ENCODE results near the gene TXNL4A. TPM values are rescaled to one million over a fixed set of nuclear protein-coding genes. Genes with fewer than 3 reads are reported as not detected.

Gene TXNL4A
- total RNA-seq, 1 donor from 2014 or later, result 78.2 TPM

- intact Hi-C loops (cut with DNase I), result loop anchor here (10.0 kb wide), 1 partner anchor 81 kb away; the partner anchor contains the start of gene RBFA
- ATAC-seq (ENCODE audit: poor library complexity) (no peak), DNase-seq (no peak)
Measured at GRCh38 chr18:79953971-79954651, 34.3 kb downstream of the TXNL4A start.

GRCh38 chr18:79952996-79953559 is 35.3 kb downstream of the TXNL4A start:
- intact Hi-C loops (cut with DNase I), result loop anchor here (10.0 kb wide), 1 partner anchor 82 kb away; the partner anchor contains the start of gene RBFA
- ATAC-seq (ENCODE audit: poor library complexity) (no peak), DNase-seq (no peak)

- ATAC-seq (ENCODE audit: poor library complexity), result no peak
- intact Hi-C loops (cut with DNase I), result loop anchor here (10.0 kb wide), 1 partner anchor 82 kb away; the partner anchor contains the start of gene RBFA
- DNase-seq, result no peak
Measured at GRCh38 chr18:79952456-79952995, 35.8 kb downstream of the TXNL4A start.

GRCh38 chr18:79951545-79952455 is 36.6 kb downstream of the TXNL4A start, which contains the start of gene SLC66A2:
SLC66A2 (minus strand) TSS chr18:79951653; CDS start chr18:79950926, 727 bp downstream.
- intact Hi-C loops (cut with DNase I), result loop anchor here (10.0 kb wide), 1 partner anchor 83 kb away; the partner anchor contains the start of gene RBFA
- ATAC-seq (ENCODE audit: poor library complexity), result peak; percentile 93
- DNase-seq, result peak; percentile 97

DNA sequence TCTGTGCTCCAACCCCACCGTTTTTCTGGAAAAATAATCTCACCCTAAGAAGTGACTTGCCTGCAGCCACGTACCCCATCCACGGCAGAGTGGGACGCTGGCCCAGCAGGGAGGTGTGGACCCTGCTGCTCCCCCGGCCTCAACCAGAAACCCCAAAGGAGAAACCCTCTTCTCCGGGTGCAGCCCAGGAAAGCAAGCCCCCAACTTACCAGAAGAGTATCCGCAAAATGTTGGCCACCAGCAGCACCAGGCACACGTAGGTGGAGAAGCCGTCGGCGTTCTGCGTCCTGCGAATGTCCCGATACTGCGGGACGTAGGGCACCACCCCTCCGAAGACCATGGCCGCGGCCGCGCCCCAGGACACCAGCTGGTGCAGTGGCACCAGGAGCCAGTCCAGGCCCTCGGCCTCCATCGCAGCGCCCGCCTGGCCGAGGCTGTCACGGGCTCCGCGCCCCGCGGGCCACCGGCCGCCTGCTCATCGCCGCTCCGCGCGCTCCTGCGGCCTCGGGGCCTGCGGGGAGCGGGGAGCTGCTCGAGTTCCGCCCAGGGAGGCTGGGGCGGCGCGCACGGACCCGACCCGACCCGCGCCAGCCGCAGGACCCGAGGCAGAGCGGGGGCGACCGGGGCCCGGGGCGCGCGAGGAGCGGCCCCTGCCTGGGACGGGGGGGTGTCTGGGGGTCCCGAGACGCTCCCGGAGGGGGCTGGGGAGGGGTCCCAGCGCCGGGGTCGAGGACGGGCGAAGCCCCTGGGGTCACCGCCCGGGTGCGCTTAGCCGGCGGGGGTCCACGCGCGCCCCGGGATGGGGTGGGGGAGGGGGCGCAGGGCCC is 37.6 kb downstream of the TXNL4A start:
- DNase-seq, result peak; percentile 68
- ATAC-seq (ENCODE audit: poor library complexity), result peak; percentile 17
- intact Hi-C loops (cut with DNase I), result loop anchor here (10.0 kb wide), 1 partner anchor 84 kb away; the partner anchor contains the start of gene RBFA

- peak; percentile 85 for DNase-seq
- ATAC-seq (ENCODE audit: poor library complexity), result no peak
- intact Hi-C loops (cut with DNase I), result loop anchor here (10.0 kb wide), 1 partner anchor 85 kb away; the partner anchor contains the start of gene RBFA
Measured at GRCh38 chr18:79949697-79950487, 38.5 kb downstream of the TXNL4A start.

- intact Hi-C loops (cut with DNase I), result no loop called here
- DNase-seq, result no peak
Measured at GRCh38 chr18:79948719-79949411, 39.5 kb downstream of the TXNL4A start.

DNA sequence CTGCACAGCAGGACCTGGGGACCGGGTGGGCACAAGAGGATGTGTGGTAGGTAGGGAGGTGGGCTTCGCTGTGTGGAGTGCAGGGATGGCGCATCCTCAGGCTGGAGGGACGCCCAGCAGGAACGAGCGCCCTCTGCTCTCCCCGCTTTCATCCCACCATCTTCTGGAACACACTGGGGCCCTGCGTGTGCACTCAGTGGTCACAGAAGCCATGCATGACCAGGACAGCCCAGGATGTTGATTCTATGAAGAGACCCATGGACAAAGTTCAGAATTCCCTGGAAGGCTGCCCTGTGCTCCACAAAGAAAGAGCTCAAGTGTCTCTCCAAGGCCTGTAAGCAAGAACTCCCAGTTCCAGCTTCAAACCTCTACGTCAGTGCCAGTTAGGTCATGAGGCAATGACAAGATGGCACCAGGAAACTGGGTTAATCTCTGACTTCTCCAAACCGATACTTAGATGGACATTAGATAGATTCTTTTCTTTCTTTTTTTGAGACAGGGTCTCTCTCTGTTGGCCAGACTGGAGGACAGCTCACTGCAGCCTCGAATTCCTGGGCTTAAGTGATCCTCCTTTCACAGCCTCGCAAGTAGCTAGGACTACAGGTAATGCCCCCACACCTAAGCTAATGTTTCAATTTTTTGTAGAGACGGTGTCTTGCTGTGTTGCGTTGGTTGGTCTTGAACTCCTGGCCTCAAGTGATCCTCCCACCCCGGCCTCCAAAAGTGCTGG is 40.3 kb downstream of the TXNL4A start:
- ATAC-seq (ENCODE audit: poor library complexity), result no peak
- intact Hi-C loops (cut with DNase I), result no loop called here
- no peak for DNase-seq

More at GRCh38 chr18:79948719-79949411, 39.5 kb downstream of the TXNL4A start:
- ATAC-seq (ENCODE audit: poor library complexity), result no peak

DNA sequence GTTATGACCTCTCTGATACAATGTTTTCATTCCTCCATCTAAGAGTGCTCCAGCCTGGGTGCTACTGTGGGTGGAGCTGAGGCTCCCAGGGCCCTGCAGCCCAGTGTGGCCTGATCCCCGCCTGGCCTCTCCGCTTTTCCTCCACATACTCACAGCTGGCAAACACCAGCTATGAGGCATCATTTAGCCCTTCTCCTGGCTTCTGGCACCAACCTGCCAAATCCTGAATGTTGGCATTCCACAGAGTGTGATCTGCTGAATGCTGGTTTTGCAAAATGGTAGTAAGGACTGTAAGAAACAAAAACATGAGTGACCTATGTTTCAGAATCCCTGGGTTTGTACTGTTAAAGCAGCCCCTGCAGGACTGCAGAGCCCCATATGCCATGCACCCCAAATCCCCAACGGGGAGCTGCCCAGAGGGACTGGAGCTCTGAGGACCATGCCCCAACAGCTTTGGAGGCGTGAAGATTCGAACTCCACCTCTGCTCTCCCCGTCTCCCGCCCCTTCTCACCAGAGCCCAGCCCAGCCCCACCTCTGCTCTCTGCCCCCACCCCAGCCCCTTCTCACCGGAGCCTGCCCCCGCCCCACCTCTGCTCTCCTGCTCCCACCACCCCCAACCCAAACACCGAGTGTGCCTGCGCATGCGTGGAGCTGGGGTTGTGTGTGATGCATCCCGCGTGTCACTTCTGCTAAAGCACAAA is 41.2 kb downstream of the TXNL4A start:
- DNase-seq (no peak), ATAC-seq (ENCODE audit: poor library complexity) (no peak)
- intact Hi-C loops (cut with DNase I), result no loop called here

DNA sequence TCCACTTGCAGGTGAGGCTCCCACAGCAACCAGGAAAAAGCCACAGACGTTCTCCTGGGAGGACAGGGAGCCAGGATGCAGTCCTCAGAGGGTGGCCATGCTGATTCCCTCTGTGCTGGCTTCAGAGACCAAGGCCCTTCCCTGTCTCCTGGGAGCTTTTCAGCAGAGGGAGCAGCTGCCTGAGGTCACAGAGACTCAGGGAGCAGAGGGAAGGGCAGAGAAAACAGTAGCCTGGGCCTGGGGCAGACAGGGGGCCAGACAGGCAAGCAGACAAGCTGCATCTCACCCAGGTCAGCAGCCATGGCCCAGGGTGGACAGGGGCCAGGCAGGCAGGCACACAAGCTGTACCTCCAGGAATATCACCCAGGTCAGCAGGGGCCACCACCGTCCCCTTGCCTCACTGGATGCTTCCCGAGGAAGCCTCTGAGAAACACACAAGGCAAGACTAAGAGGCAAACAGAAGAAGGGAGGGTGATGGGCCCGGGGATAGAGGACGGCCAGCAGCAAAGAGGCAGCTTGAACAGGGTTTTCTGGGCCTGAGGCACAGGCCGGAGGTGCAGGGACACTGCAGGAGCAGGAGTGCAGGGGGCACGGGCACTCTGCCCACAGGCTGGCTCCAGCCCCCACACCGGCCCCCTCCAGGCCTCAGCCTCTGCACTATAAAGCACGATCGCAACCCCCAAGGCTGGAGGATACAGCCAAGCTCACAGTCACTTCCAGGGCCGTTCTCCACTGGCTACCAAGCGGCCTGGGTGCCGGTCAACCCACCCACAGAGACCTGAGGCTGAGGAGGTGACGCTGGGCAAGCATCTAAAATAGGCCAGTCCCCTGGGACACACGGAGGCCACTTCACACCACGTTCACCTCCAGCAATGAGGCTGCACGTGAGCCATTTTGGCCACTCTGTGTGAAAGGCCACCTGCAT is 43.0 kb downstream of the TXNL4A start:
- ATAC-seq (ENCODE audit: poor library complexity) (no peak), DNase-seq (no peak)
- intact Hi-C loops (cut with DNase I), result no loop called here

GRCh38 chr18:79944746-79945117 is 43.6 kb downstream of the TXNL4A start:
- DNase-seq (no peak), ATAC-seq (ENCODE audit: poor library complexity) (no peak)
- intact Hi-C loops (cut with DNase I), result no loop called here

DNA sequence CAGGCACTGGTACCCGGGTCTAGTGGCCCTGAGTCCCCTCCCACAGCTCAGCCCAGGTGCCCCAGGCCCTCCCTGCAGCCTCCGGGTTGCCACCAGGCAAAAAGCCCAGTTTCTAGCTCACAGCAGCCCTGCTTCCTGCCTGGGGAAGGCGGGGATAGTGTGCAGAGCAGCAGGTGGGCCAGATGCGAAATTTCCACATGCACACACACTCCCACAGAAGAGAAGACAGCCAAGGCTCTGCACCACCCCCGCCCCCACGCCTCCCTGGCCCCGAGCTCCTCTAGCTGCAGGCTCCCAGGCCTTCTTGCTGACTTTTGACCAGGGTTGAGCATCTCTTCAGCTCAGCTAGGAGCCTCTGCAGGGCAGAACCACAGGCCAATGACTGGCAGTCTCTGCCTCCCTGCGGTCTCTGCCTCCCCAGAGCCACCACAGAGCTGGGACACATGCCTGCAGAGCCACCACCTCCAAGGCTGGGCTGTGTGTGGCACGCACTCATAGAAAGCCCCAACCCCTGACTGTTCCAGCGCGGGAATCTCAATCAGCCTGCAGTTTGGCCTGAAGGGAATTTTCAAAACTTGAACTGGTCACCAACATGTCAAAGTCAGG is 44.1 kb downstream of the TXNL4A start:
- intact Hi-C loops (cut with DNase I), result no loop called here
- ATAC-seq (ENCODE audit: poor library complexity) (peak; percentile 11), DNase-seq (no peak)

- intact Hi-C loops (cut with DNase I), result no loop called here
- ATAC-seq (ENCODE audit: poor library complexity) (no peak), DNase-seq (no peak)
Measured at GRCh38 chr18:79943608-79944125, 44.7 kb downstream of the TXNL4A start.

Measured in Right ventricle myocardium superior (tissue), 1 donor.